Measurements from ENCODE around the gene NOSTRIN. TPM values are rescaled to one million over a fixed set of nuclear protein-coding genes. Genes with fewer than 3 reads are reported as not detected.

The NOSTRIN gene
- total RNA-seq, 1 experiment from 2014 or later, result not detected

DNA sequence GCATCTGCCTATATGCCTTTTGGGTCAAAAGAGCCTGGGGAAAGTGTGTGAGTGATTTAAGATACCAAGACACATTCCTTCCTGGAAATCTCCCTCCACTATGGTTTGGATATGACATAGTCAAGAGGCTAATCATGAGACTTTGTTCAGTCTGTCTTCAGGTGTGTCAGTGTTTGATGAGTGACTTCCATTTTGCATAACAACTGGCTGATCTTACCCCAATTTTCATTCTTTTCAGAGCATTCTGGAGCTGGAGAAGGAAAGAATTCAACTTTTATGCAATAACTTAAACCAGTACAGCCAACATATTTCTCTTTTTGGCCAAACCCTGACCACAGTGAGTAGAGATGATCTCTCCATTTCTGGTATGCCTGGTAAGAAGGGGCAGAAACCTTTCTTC, 48.4 kb downstream of the NOSTRIN start:
- Mint-ChIP-seq H3K9me3 (no peaks in the 10 kb centered on the region), H3K27me3 (ENCODE audit: low read depth) (no peaks in the 10 kb centered on the region), H3K4me3 (no peak overlapping the region), H3K4me1 (peaks cover under 1% of the 10 kb centered on the region in 2 experiments), H3K27ac (no peak overlapping the region; a peak in 1 of 7 replicates), H3K36me3 (ENCODE audit: insufficient read depth in 1 of 3, low read depth in 3 of 3) (peaks cover 7 to 13% (median 11%) of the 10 kb centered on the region in 3 experiments; a peak in 6 of 7 replicates)
- Histone ChIP-seq H3K4ac (ENCODE audit: low read depth, low read length) (no peak overlapping the region), H4K20me1 (ENCODE audit: control insufficient read depth, insufficient read depth, insufficient read length) (no peaks in the 10 kb centered on the region), H3K27ac (ENCODE audit: insufficient read length, low read depth, low read length) (no peak overlapping the region), H3K9ac (ENCODE audit: extremely low read depth, insufficient read length, low read length) (no peak overlapping the region), H3K79me2 (ENCODE audit: insufficient read depth, low read length) (no peaks in the 10 kb centered on the region), H3T11ph (ENCODE audit: low read length) (no peak overlapping the region), H2BK120ac (ENCODE audit: low read depth, low read length, poor library complexity, severe bottlenecking) (no peak overlapping the region), H2AFZ (ENCODE audit: low read length) (no peak overlapping the region), H2BK5ac (ENCODE audit: insufficient read length, low read length) (no peak overlapping the region), H3K18ac (ENCODE audit: insufficient read length, low read depth, low read length) (no peak overlapping the region), H2AK5ac (ENCODE audit: insufficient read length, low read length) (no peak overlapping the region), H3K4me1 (ENCODE audit: insufficient read depth, low read length) (no peaks in the 10 kb centered on the region), H2BK15ac (ENCODE audit: low read depth, low read length) (no peak overlapping the region), H3K9me3 (ENCODE audit: control insufficient read depth, low read depth, low read length) (no peaks in the 10 kb centered on the region), H2BK20ac (ENCODE audit: low read depth, low read length, poor library complexity, severe bottlenecking) (no peak overlapping the region), H4K91ac (ENCODE audit: insufficient read length, low read depth, low read length) (no peak overlapping the region), H3K23me2 (ENCODE audit: insufficient read length, low read depth, low read length, poor library complexity, severe bottlenecking) (no peaks in the 10 kb centered on the region), H2BK12ac (ENCODE audit: insufficient read length, low read depth, low read length) (no peak overlapping the region), H3K4me2 (ENCODE audit: insufficient read depth, insufficient read length, low read length) (no peak overlapping the region), H4K5ac (ENCODE audit: insufficient read length, low read depth, low read length) (no peak overlapping the region), H3K14ac (ENCODE audit: insufficient read depth, low read length) (no peak overlapping the region), H3K79me1 (ENCODE audit: insufficient read depth, low read depth, low read length, poor library complexity, severe bottlenecking) (no peaks in the 10 kb centered on the region), H3K27me3 (ENCODE audit: insufficient read depth, low read length) (no peaks in the 10 kb centered on the region), H3K23ac (ENCODE audit: insufficient read length, low read depth, low read length) (no peak overlapping the region), H4K8ac (replicated peaks; ENCODE audit: insufficient read length, low read depth, low read length) (no peak overlapping the region), H3K56ac (ENCODE audit: insufficient read length, low read depth, low read length) (no peak overlapping the region)
- TF ChIP-seq, protein P1, sequence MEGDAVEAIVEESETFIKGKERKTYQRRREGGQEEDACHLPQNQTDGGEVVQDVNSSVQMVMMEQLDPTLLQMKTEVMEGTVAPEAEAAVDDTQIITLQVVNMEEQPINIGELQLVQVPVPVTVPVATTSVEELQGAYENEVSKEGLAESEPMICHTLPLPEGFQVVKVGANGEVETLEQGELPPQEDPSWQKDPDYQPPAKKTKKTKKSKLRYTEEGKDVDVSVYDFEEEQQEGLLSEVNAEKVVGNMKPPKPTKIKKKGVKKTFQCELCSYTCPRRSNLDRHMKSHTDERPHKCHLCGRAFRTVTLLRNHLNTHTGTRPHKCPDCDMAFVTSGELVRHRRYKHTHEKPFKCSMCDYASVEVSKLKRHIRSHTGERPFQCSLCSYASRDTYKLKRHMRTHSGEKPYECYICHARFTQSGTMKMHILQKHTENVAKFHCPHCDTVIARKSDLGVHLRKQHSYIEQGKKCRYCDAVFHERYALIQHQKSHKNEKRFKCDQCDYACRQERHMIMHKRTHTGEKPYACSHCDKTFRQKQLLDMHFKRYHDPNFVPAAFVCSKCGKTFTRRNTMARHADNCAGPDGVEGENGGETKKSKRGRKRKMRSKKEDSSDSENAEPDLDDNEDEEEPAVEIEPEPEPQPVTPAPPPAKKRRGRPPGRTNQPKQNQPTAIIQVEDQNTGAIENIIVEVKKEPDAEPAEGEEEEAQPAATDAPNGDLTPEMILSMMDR (conservative IDR thresholded peaks at IDR 0.05), result no peak
- DNase-seq, result no peak

Data from H9 (cell line).